ENCODE measurements around the gene USP10.

The USP10 gene

GRCh38 chr16:84678541-84678940, 21.3 kb upstream of the USP10 start:
- in situ Hi-C loops (cut with HindIII; ENCODE audit: low sequenced_read_pairs): no loop called here
- TF ChIP-seq CTCF (IDR thresholded peaks at IDR 0.05; ENCODE audit: low read depth, low read length): no peak
- no peak overlapping the region for H3K4me3 ChIP-seq (ENCODE audit: low read depth, low read length)
- no peak for DNase-seq (ENCODE audit: low read depth, low spot score)

GRCh38 chr16:84680165-84680842, 19.5 kb upstream of the USP10 start:
- in situ Hi-C loops (cut with HindIII; ENCODE audit: low sequenced_read_pairs): no loop called here
- DNase-seq (ENCODE audit: low read depth, low spot score): no peak
- no peak for TF ChIP-seq CTCF (IDR thresholded peaks at IDR 0.05; ENCODE audit: low read depth, low read length)
- H3K4me3 ChIP-seq (ENCODE audit: low read depth, low read length): no peak overlapping the region

GRCh38 chr16:84680843-84681629, 18.8 kb upstream of the USP10 start:
- in situ Hi-C loops (cut with HindIII; ENCODE audit: low sequenced_read_pairs): no loop called here
- H3K4me3 ChIP-seq (ENCODE audit: low read depth, low read length): no peak overlapping the region
- TF ChIP-seq CTCF (IDR thresholded peaks at IDR 0.05; ENCODE audit: low read depth, low read length): no peak
- DNase-seq (ENCODE audit: low read depth, low spot score): no peak

GRCh38 chr16:84683691-84684591, 15.9 kb upstream of the USP10 start:
- H3K4me3 ChIP-seq (ENCODE audit: low read depth, low read length): no peak overlapping the region
- in situ Hi-C loops (cut with HindIII; ENCODE audit: low sequenced_read_pairs): no loop called here
- no peak for DNase-seq (ENCODE audit: low read depth, low spot score)
- no peak for TF ChIP-seq CTCF (IDR thresholded peaks at IDR 0.05; ENCODE audit: low read depth, low read length)

GRCh38 chr16:84684592-84684965, 15.2 kb upstream of the USP10 start:
- no peak overlapping the region for H3K4me3 ChIP-seq (ENCODE audit: low read depth, low read length)
- DNase-seq (ENCODE audit: low read depth, low spot score): no peak
- in situ Hi-C loops (cut with HindIII; ENCODE audit: low sequenced_read_pairs): no loop called here
- no peak for TF ChIP-seq CTCF (IDR thresholded peaks at IDR 0.05; ENCODE audit: low read depth, low read length)

GRCh38 chr16:84685210-84685609, 14.6 kb upstream of the USP10 start:
- H3K4me3 ChIP-seq (ENCODE audit: low read depth, low read length): no peak overlapping the region
- no peak for DNase-seq (ENCODE audit: low read depth, low spot score)
- in situ Hi-C loops (cut with HindIII; ENCODE audit: low sequenced_read_pairs): no loop called here
- TF ChIP-seq CTCF (IDR thresholded peaks at IDR 0.05; ENCODE audit: low read depth, low read length): no peak

Measured in astrocyte of the spinal cord (primary cell).